K562 (cell line): ENCODE results near the gene MEX3A. TPM values are rescaled to one million over a fixed set of nuclear protein-coding genes. Genes with fewer than 3 reads are reported as not detected.

Source experiments
- POLR2AphosphoS5 ChIP-seq: IDR thresholded peaks from 2 replicates; pipeline ENCODE4 v1.6.1; 2011; ENCODE audit warnings: mild to moderate bottlenecking, low read depth, low read length, moderate library complexity; ENCODE audit not compliant: control insufficient read depth, insufficient read depth
- RNF219 ChIP-seq: fragments of 250-450 bp; sonication (Bioruptor Pico); IDR thresholded peaks from 2 replicates; pipeline ENCODE4 v1.5.0; 2022; ENCODE audit warnings: mild to moderate bottlenecking
- ZNF134 ChIP-seq: fragments of 250-450 bp; sonication (Bioruptor Pico); conservative IDR thresholded peaks from 2 replicates; pipeline ENCODE4 v1.4.0; 2020
- polyA plus RNA-seq, 8 experiments: library from polyadenylated mRNA; depleted of rRNA in 4 of 8; stranded (reverse) in 5 of 8; unstranded in 3 of 8; fragments of >200 nt; fragmentation: Nextera tagmentation in 2 of 8; fragmentation: Illumina TruSeq in 1 of 8; extraction: Ambion mirVana in 2 of 8; extraction: Trizol in 1 of 8; gene quantifications; 2 replicates each; pipeline versions ENCODE4 v1.2.1 to v1.2.3, GENCODE V29; 2011 to 2014; ENCODE audit warnings: inconsistent platforms in 1 of 8, missing spikeins in 1 of 8
- total RNA-seq, 7 experiments: library from RNA; depleted of rRNA in 6 of 7; stranded (reverse); fragments of >200 nt in 6 of 7; fragmentation: Illumina TruSeq in 2 of 7; extraction: Trizol in 2 of 7; gene quantifications; 2 replicates each; pipeline versions ENCODE4 v1.2.1 to v1.2.3, GENCODE V29; 2011 to 2021; ENCODE audit warnings: low replicate concordance in 1 of 7
- TF ChIP-seq, protein P1 (sequence below): sonication (generic); formaldehyde crosslinking; IDR thresholded peaks from 2 replicates; pipeline ENCODE4 v1.8.1; 2023; ENCODE audit warnings: missing genetic modification reagents, mild to moderate bottlenecking, borderline replicate concordance

MEX3A gene
- total and polyA plus RNA-seq, 9 of the 15 experiments (the other 6 are each of a cell fraction or from before 2014, with no cell fraction given) = 0.36 to 13.7 (median 5.2) TPM

DNA sequence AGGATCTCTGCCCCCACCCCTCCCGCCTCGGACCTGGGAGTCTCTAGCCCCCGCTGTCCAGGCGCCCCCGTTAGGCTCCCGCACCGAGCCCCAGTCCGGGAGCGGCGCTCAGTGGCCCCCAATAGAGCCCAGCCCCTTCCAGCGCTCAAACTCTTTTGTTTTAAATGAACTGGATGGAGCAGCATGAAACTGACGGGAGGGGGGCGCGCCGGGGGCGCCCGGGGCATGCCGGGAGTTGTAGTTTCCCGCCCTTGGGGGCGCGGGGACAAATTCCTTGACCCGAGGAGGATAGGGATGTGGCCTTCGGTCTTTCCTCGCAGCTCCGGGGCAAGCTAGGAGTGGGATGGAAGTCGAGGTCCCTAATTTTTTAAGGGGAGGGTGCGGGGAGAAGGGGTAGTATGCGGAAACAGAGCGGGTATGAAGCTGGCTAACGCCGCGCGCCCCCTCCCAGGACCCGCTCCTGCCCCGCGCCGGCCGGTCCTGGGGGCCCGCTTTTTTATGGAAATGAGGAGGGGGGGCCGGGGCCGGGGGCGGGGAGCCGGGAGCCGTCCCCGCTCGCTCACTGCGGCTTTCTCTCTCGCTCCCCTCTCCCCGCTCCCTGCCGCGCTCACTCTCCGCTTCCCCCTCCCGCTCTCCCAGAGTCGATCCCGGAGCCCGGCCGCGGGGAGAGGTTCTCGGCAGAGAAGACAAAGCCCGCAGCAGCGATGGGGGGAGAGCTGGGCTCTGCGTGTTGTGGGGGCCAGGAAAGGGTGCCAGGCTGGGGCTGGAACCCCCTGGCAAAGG is at the start of gene MEX3A (continued):
- TF ChIP-seq, protein P1, sequence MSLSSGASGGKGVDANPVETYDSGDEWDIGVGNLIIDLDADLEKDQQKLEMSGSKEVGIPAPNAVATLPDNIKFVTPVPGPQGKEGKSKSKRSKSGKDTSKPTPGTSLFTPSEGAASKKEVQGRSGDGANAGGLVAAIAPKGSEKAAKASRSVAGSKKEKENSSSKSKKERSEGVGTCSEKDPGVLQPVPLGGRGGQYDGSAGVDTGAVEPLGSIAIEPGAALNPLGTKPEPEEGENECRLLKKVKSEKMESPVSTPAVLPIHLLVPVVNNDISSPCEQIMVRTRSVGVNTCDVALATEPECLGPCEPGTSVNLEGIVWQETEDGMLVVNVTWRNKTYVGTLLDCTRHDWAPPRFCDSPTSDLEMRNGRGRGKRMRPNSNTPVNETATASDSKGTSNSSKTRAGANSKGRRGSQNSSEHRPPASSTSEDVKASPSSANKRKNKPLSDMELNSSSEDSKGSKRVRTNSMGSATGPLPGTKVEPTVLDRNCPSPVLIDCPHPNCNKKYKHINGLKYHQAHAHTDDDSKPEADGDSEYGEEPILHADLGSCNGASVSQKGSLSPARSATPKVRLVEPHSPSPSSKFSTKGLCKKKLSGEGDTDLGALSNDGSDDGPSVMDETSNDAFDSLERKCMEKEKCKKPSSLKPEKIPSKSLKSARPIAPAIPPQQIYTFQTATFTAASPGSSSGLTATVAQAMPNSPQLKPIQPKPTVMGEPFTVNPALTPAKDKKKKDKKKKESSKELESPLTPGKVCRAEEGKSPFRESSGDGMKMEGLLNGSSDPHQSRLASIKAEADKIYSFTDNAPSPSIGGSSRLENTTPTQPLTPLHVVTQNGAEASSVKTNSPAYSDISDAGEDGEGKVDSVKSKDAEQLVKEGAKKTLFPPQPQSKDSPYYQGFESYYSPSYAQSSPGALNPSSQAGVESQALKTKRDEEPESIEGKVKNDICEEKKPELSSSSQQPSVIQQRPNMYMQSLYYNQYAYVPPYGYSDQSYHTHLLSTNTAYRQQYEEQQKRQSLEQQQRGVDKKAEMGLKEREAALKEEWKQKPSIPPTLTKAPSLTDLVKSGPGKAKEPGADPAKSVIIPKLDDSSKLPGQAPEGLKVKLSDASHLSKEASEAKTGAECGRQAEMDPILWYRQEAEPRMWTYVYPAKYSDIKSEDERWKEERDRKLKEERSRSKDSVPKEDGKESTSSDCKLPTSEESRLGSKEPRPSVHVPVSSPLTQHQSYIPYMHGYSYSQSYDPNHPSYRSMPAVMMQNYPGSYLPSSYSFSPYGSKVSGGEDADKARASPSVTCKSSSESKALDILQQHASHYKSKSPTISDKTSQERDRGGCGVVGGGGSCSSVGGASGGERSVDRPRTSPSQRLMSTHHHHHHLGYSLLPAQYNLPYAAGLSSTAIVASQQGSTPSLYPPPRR (CRISPR knock-in tag) = no peak
- peak; percentile 53; the same call in 1 of the 2 replicates for TF ChIP-seq POLR2AphosphoS5
- TF ChIP-seq ZNF134 = no peak
- no peak for TF ChIP-seq RNF219 (CRISPR knock-in tag)
